SK-N-SH (cell line): Measurements from ENCODE around the gene SLC1A1. TPM values are rescaled to one million over a fixed set of nuclear protein-coding genes. Genes with fewer than 3 reads are reported as not detected.
A peak's percentile ranks its signal among the peaks of the same experiment; 100 is the strongest.
"Not testable (repeated sequence)": the region's sequence is repeated elsewhere in the genome, so short reads cannot be mapped to it uniquely, and the experiment has no call there.

ENCODE experiments used
- CTCF ChIA-PET: fragments of 300-600, 350-600 bp; formaldehyde crosslinking; extraction: SDS; loops from one replicate; lab custom pipeline; 2021; lab: Yijun Ruan, JAX
- POLR2A ChIA-PET: fragments of 350-600 bp; sonication (Branson Sonifier 250); formaldehyde crosslinking; extraction: SDS; loops from one replicate; lab custom pipeline; 2020; ENCODE audit warnings: antibody characterized with exemption, inconsistent platforms; lab: Yijun Ruan, JAX
- DNase-seq: peaks from one replicate; pipeline ENCODE4 v3.0.0; 2012
- H2AFZ ChIP-seq: fragments of 200-600 bp; sonication (generic); 2 replicates; pipeline ENCODE4 v1.8.1; 2016; ENCODE audit warnings: antibody characterized with exemption, mild to moderate bottlenecking, low read depth
- H3F3A ChIP-seq: fragments of 200-600 bp; sonication (generic); replicated peaks from 2 replicates; pipeline ENCODE3; 2016; ENCODE audit warnings: antibody characterized with exemption, mild to moderate bottlenecking; ENCODE audit not compliant: insufficient read depth
- H3K27ac ChIP-seq, 2 experiments: fragments of 200-500 bp in 1 of 2; fragments of 200-600 bp in 1 of 2; sonication (Bioruptor generic) in 1 of 2; sonication (generic), shearing (Covaris generic) in 1 of 2; 2 replicates each; pipeline versions ENCODE4 v1.5.1 to v1.6.1; 2014 to 2016; ENCODE audit warnings: low read depth in 2 of 2, inconsistent platforms in 1 of 2, low read length in 1 of 2, mild to moderate bottlenecking in 1 of 2, mixed read lengths in 1 of 2
- H3K27me3 ChIP-seq: fragments of 200-600 bp; sonication (generic), shearing (Covaris generic); 2 replicates; pipeline ENCODE4 v1.6.1; 2016; ENCODE audit warnings: mixed run types; ENCODE audit not compliant: insufficient read depth
- H3K36me3 ChIP-seq, 2 experiments: fragments of 200-500 bp in 1 of 2; fragments of 200-600 bp in 1 of 2; sonication (Bioruptor generic) in 1 of 2; sonication (generic) in 1 of 2; replicated peaks in 1 of 2; 2 replicates each; pipeline versions ENCODE3 to v1.5.1; 2014 to 2016; ENCODE audit warnings: low read length in 1 of 2, mild to moderate bottlenecking in 1 of 2; ENCODE audit not compliant: insufficient read depth in 2 of 2, control insufficient read depth in 1 of 2
- H3K4me1 ChIP-seq, 2 experiments: fragments of 200-500 bp in 1 of 2; fragments of 200-600 bp in 1 of 2; sonication (Bioruptor generic) in 1 of 2; sonication (generic), shearing (Covaris generic) in 1 of 2; 2 replicates each; pipeline versions ENCODE4 v1.5.1 to v1.6.1; 2014 to 2016; ENCODE audit warnings: low read depth in 1 of 2, low read length in 1 of 2, mixed run types in 1 of 2; ENCODE audit not compliant: insufficient read depth in 2 of 2, control insufficient read depth in 1 of 2
- H3K4me2 ChIP-seq: fragments of 200-600 bp; sonication (generic), shearing (Covaris generic); 2 replicates; pipeline ENCODE4 v1.6.1; 2017; ENCODE audit warnings: mixed run types
- H3K4me3 ChIP-seq, 2 experiments: fragments of 200-500 bp in 1 of 2; fragments of 200-600 bp in 1 of 2; sonication (Bioruptor generic) in 1 of 2; sonication (generic), shearing (Covaris generic) in 1 of 2; 2 replicates each; pipeline versions ENCODE4 v1.5.1 to v1.8.1; 2014 to 2016; ENCODE audit warnings: low read depth in 2 of 2, inconsistent platforms in 1 of 2, low read length in 1 of 2, mild to moderate bottlenecking in 1 of 2, mixed read lengths in 1 of 2, moderate library complexity in 1 of 2
- H3K79me2 ChIP-seq: fragments of 200-600 bp; sonication (generic); 2 replicates; pipeline ENCODE4 v1.8.1; 2017; ENCODE audit warnings: mild to moderate bottlenecking; ENCODE audit not compliant: insufficient read depth
- H3K9ac ChIP-seq: fragments of 200-600 bp; sonication (generic); 2 replicates; pipeline ENCODE4 v1.6.1; 2017; ENCODE audit warnings: mixed run types
- H3K9me2 ChIP-seq: fragments of 200-600 bp; sonication (generic); 2 replicates; pipeline ENCODE4 v1.6.1; 2017; ENCODE audit warnings: mixed run types
- H3K9me3 ChIP-seq: fragments of 200-600 bp; sonication (generic); 2 replicates; pipeline ENCODE4 v1.6.1; 2017; ENCODE audit warnings: mixed run types, mild to moderate bottlenecking, moderate library complexity
- H4K20me1 ChIP-seq: fragments of 200-600 bp; sonication (generic); 2 replicates; pipeline ENCODE4 v1.6.1; 2017; ENCODE audit warnings: mild to moderate bottlenecking, mixed run types; ENCODE audit not compliant: insufficient read depth
- CHD2 ChIP-seq: fragments of 150-350 bp; IDR thresholded peaks from 2 replicates; pipeline ENCODE4 v1.6.1; 2018; ENCODE audit warnings: low read length; ENCODE audit not compliant: partially characterized antibody
- CTCF ChIP-seq: fragments of 200-600 bp; sonication (generic); IDR thresholded peaks from 2 replicates; pipeline ENCODE4 v1.6.1; 2017; ENCODE audit warnings: antibody characterized with exemption, mild to moderate bottlenecking, moderate library complexity
- ELF1 ChIP-seq: IDR thresholded peaks from 2 replicates; pipeline ENCODE4 v1.4.0; 2012
- EP300 ChIP-seq, 2 experiments: IDR thresholded peaks; 2 replicates each; pipeline versions ENCODE4 v1.4.0 to v1.6.1; 2012; ENCODE audit warnings: borderline replicate concordance in 1 of 2, low read depth in 1 of 2, low read length in 1 of 2
- FOSL2 ChIP-seq: IDR thresholded peaks from 2 replicates; pipeline ENCODE4 v1.4.0; 2012; ENCODE audit warnings: low read depth, mild to moderate bottlenecking, moderate library complexity, borderline replicate concordance
- FOXM1 ChIP-seq: IDR thresholded peaks from 2 replicates; pipeline ENCODE4 v1.4.0; 2012; ENCODE audit warnings: low read depth, mild to moderate bottlenecking
- GABPA ChIP-seq: IDR thresholded peaks from 2 replicates; pipeline ENCODE4 v1.4.0; 2012; ENCODE audit warnings: low read depth, mild to moderate bottlenecking
- GATA2 ChIP-seq: sonication (generic); formaldehyde crosslinking; IDR thresholded peaks from 2 replicates; pipeline ENCODE4 v1.5.0; 2020; ENCODE audit warnings: mild to moderate bottlenecking, missing genetic modification reagents
- JUND ChIP-seq: IDR thresholded peaks from 2 replicates; pipeline ENCODE4 v1.4.0; 2012
- PBX3 ChIP-seq: IDR thresholded peaks from 2 replicates; pipeline ENCODE4; 2012
- POLR2AphosphoS5 ChIP-seq: IDR thresholded peaks from 2 replicates; pipeline ENCODE4 v1.6.1; 2012; ENCODE audit warnings: low read depth, low read length
- RCOR1 ChIP-seq: fragments of 150-350 bp; IDR thresholded peaks from 2 replicates; pipeline ENCODE4 v1.6.1; 2017; ENCODE audit warnings: antibody characterized with exemption, low read length
- RFX5 ChIP-seq: IDR thresholded peaks from 2 replicates; pipeline ENCODE4 v1.6.1; 2012; ENCODE audit warnings: mild to moderate bottlenecking, improper control_type of control experiment, low read length
- RXRA ChIP-seq: IDR thresholded peaks from 2 replicates; pipeline ENCODE4 v1.4.0; 2012; ENCODE audit warnings: low read depth, mild to moderate bottlenecking, borderline replicate concordance
- SMC3 ChIP-seq: IDR thresholded peaks from 2 replicates; pipeline ENCODE4 v1.6.1; 2012; ENCODE audit warnings: low read depth, low read length, improper control_type of control experiment
- TCF12 ChIP-seq: IDR thresholded peaks from 2 replicates; pipeline ENCODE4 v1.4.0; 2012
- WGBS: methylation state at CpG from one replicate; pipeline ENCODE4 v1.1.6; 2017; ENCODE audit warnings: low lambda C conversion rate; 5-methylcytosine and 5-hydroxymethylcytosine counted together
- polyA plus RNA-seq, 3 experiments: library from polyadenylated mRNA; depleted of rRNA; stranded (reverse); fragments of >200 nt; gene quantifications; 2 replicates each; pipeline ENCODE4 v1.2.3, GENCODE V29; 2012
- TF ChIP-seq, protein P1 (sequence below): fragments of 150-350 bp; IDR thresholded peaks from 2 replicates; pipeline ENCODE4 v1.6.1; 2016; ENCODE audit warnings: mild to moderate bottlenecking, low read depth, low read length

The SLC1A1 gene
- polyA plus RNA-seq, 1 of the 3 experiments (the other 2 are of a cell fraction), result 0.23 TPM

GRCh38 chr9:4541281-4541680 is 51.0 kb downstream of the SLC1A1 start:
- Histone ChIP-seq H3K27ac (no peak overlapping the region), H3K4me2 (0 out of 2 replicates have a peak overlapping the region, but pooled peaks have one; percentile 4), H3F3A (no peaks in the 10 kb centered on the region), H3K9ac (no peak overlapping the region), H3K4me1 (peaks cover 0 to 6% of the 10 kb centered on the region in 2 experiments; a peak in 2 of 4 replicates), H4K20me1 (no peaks in the 10 kb centered on the region), H3K4me3 (no peak overlapping the region), H3K36me3 (no peaks in the 10 kb centered on the region), H3K9me2 (no peaks in the 10 kb centered on the region), H3K9me3 (no peaks in the 10 kb centered on the region), H3K79me2 (no peaks in the 10 kb centered on the region), H2AFZ (0 out of 2 replicates have a peak overlapping the region, but pooled peaks have one; percentile 18), H3K27me3 (no peaks in the 10 kb centered on the region)
- no peak for DNase-seq
- POLR2A ChIA-PET, result no interaction called here
- TF ChIP-seq RXRA, result no peak
- TF ChIP-seq, protein P1, sequence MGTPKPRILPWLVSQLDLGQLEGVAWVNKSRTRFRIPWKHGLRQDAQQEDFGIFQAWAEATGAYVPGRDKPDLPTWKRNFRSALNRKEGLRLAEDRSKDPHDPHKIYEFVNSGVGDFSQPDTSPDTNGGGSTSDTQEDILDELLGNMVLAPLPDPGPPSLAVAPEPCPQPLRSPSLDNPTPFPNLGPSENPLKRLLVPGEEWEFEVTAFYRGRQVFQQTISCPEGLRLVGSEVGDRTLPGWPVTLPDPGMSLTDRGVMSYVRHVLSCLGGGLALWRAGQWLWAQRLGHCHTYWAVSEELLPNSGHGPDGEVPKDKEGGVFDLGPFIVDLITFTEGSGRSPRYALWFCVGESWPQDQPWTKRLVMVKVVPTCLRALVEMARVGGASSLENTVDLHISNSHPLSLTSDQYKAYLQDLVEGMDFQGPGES, result no peak
- TF ChIP-seq GABPA, result no peak
- TF ChIP-seq CTCF, result no peak
- no peak for TF ChIP-seq RFX5
- TF ChIP-seq ELF1, result no peak
- TF ChIP-seq JUND, result no peak
- no peak for TF ChIP-seq FOXM1
- no peak for TF ChIP-seq PBX3
- no peak for TF ChIP-seq RCOR1
- TF ChIP-seq GATA2 (CRISPR knock-in tag), result no peak
- no peak for TF ChIP-seq TCF12
- CTCF ChIA-PET, result interaction anchor here (0.7 to 1.6 kb wide), 2 partner anchors 8 to 969 kb away, joined by 3 read pairs; partner anchors contain the start of gene PDCD1LG2
- WGBS, result 15% methylated on average over 3 of the region's 3 CpGs

- H3K27ac ChIP-seq, result no peak overlapping the region
- no peaks in the 10 kb centered on the region for H3K27me3 ChIP-seq
- H3K4me1 ChIP-seq, result peaks cover 0 to 6% of the 10 kb centered on the region in 2 experiments; a peak in 3 of 4 replicates
- ChIA-PET POLR2A (no interaction called here), CTCF (interaction anchor here (0.7 kb wide), 1 partner anchor 969 kb away, joined by 3 read pairs; the partner anchor contains the start of gene PDCD1LG2)
- no peak overlapping the region for H2AFZ ChIP-seq
- no peak for DNase-seq
- TF ChIP-seq GATA2 (CRISPR knock-in tag) (no peak), CHD2 (no peak), SMC3 (no peak), FOSL2 (no peak), POLR2AphosphoS5 (no peak), RCOR1 (no peak), EP300 (IDR thresholded peaks at IDR 0.05; ENCODE audit: borderline replicate concordance in 1 of 2, low read depth in 1 of 2, low read length in 1 of 2) (no peak)
- no peaks in the 10 kb centered on the region for H3K36me3 ChIP-seq
- 38% methylated on average over 2 of the region's 2 CpGs for WGBS
- H3K9ac ChIP-seq, result no peak overlapping the region
- H3K9me2 ChIP-seq, result no peaks in the 10 kb centered on the region
- H3K4me3 ChIP-seq, result no peak overlapping the region
- no peaks in the 10 kb centered on the region for H3F3A ChIP-seq
- H3K79me2 ChIP-seq, result no peaks in the 10 kb centered on the region
- no peaks in the 10 kb centered on the region for H3K9me3 ChIP-seq
- no peaks in the 10 kb centered on the region for H4K20me1 ChIP-seq
- no peak overlapping the region for H3K4me2 ChIP-seq
Measured at GRCh38 chr9:4541856-4542255, 51.6 kb downstream of the SLC1A1 start.

DNA sequence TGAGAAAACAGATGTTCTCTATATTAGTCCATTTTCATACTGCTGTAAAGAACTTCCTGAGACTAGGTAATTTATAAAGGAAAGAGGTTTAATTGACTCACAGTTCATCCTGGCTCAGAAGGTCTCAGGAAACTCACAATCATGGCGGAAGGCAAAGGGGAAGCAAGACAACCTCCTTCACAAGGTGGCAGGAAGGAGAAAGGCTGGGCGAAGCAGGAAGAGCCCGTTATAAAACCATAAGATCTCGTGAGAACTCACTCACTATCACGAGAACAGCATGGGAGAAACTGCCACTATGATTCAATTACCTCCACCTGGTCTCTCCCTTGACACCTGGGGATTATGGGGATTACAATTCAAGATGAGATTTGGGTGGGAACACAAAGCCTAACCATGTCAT is 54.4 kb downstream of the SLC1A1 start:
- H3K9me3 ChIP-seq, H3K9ac ChIP-seq, CTCF ChIA-PET, H3K36me3 ChIP-seq, H3F3A ChIP-seq, H3K4me3 ChIP-seq, POLR2A ChIA-PET, H3K79me2 ChIP-seq, H3K4me2 ChIP-seq, H2AFZ ChIP-seq, H3K27me3 ChIP-seq, H4K20me1 ChIP-seq, H3K9me2 ChIP-seq, H3K27ac ChIP-seq, DNase-seq: not testable (repeated sequence)
- WGBS, result 40% methylated on average over 5 of the region's 5 CpGs
- peaks cover 0 to 11% of the 10 kb centered on the region in 2 experiments; a peak in 1 of 4 replicates for H3K4me1 ChIP-seq
